NCI-H2171 treated with DMSO at 0.1 percent for 48 hours (cell line): Measurements from ENCODE around the gene TIMMDC1.
"Not testable (repeated sequence)": the region's sequence is repeated elsewhere in the genome, so short reads cannot be mapped to it uniquely, and the experiment has no call there.

Experiments
- DNase-seq: peaks from one replicate; lab custom pipeline; 2025; lab: John Stamatoyannopoulos, UW

The TIMMDC1 gene

DNA sequence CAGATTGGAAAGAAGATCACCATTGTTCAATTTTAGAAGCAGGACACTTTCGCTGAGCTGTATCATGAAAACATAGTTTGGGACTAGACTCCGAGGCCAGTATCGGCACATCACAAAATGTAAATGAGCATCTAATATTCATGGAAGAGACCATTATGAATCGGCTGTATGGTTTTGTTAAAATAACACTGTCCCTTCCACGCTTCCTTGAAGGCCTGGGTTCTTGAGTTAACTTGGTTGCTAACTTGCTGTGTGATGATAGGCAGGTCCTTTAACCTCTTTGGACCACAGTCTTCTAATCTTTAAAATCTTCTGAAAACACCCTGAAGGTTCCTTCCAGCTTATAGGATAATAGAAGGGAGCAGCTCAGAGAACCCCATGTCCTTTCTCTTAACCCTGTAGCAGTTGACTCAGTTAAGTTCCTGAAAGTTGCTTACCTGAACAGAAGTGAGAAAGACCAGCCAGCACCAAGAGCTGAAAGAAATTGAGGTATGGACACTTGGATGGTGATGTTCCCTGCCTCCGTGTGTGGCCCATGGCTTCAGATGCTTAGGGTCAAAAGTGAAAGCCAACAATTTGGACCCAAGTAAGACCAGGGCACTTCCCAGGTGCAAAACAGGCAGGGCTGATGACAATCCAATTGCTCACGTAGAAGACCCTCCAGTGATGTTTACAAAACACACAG, 59.0 kb downstream of the TIMMDC1 start:
- no peak for DNase-seq

DNA sequence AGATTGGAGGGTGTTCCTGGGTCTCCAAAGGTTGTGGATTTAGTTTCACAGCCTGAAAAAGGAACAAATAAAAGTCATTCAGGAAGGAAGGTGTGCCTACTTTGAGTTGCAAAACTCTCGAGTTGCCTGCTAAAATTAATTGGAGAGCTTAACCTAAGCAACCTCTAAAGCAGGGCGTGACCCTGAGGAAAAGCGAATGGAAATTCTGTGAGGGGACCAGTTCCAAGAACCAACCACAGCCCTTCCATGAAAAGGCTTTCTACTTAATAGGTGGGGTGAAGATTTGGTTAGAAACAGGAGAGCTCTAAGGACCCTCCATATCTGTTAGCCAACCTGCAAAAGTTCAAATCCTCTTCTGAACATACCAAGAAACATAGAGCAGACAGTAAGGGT, 59.5 kb downstream of the TIMMDC1 start:
- DNase-seq, result no peak

DNA sequence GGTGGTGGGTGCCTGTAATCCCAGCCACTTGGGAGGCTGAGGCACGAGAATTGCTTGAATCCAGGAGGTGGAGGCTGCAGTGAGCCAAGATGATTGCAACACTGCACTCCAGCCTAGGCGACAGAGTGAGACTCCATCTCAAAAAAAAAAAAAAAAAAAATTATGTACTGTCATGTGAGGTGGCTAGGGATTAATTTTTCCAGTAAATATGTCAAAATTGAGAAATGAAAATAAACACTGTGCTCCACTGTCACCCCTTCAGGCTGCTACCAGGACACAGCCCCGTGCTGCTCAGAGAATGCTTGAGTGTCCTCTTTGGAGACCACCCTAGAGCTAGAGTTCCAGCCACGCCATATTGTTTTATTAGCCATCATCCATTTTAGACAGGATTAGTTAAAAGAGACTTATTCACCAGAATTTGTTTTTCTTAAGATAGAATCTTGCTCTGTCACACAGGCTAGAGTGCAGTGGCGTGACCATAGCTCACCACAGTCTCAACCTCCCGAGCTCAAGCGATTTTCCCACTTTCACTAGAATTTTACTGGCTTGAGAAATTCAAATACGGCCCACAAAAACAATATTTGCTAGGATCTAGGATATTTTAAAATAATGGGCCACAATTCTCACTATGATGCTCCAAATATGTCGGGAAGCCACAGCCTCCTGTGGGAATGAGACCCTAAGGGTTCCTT, 60.4 kb downstream of the TIMMDC1 start:
- DNase-seq, result no peak

DNA sequence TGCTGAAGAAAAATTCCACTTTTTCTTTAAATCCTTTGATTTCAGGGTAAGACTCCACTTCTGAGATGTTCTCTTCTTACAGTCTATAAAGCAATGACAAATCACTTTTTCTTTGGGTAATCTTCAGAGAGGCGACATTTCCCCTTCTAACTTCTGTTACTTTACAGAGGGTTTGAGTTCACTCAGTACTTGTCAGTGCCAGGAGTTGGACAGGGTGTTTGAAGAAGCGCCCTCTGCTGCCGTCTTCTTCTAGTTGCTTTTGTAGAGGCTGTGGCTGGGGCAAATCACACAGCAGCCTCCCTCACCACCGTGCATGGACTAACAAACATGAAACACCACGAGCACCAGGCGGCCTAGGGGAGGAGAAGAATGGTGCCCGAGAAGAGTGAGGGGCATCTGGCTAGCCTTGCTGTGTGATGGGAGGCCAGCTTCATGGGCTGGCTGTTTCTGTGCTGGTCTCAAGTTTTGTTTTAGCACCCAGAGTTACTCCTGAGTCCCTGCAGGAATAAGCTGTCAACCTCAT, 61.2 kb downstream of the TIMMDC1 start, which contains the start of gene CD80:
TSS of gene CD80 (minus strand) at position 174 of the 523 bp plus-strand sequence. CDS start 1,886 bp downstream, outside the sequence.
- DNase-seq, result peak; percentile 13

DNA sequence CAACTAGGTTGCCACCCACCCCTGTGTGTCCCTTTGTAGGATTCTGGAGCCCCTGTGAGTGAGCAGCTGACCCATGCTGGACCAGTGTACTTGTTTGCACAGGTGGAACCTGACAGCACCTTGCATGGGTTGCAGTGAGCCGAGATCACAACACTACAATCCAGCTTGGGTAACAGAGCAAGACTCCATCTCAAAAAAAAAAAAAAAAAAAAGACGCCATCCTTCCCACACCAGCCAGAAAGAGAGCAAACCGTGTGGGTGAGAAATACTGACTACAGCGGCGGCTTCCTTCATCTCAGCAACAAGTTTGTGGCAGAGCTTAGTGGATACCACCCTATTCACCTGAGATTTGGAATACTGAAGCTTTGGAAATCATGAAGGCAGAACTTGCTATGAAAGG, 61.8 kb downstream of the TIMMDC1 start:
- DNase-seq, result no peak

DNA sequence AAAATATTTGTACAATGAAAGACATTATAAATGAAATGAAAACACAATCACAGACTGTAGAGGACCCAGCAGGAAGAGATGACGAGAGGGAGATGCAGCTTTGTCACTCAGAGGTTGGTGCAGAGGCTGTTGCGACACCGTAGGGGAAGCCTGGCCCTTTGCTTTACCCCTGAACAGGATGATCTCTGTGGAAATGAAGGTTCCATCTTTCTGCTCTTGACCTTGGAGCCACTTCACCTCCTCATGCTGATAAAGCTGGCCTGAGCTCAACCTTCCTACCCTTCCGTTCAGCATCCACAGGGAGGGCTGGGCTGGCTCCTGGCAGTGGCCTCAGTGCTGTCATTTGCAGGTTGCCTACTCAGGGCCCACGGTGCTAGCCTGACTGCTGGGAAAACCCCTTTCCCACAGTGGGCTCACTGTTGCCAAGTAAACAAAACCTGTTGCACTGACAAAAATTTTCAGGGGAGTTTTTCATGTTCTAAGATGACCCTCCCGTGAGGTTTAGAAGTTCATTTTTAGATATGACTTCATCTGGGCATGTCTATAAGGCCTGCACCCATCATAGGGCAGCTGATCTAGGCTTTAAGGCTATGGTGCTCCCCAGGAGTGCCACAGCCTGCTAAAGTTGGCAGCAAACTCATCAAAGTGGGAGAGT, 64.1 kb downstream of the TIMMDC1 start:
- DNase-seq, result no peak

DNA sequence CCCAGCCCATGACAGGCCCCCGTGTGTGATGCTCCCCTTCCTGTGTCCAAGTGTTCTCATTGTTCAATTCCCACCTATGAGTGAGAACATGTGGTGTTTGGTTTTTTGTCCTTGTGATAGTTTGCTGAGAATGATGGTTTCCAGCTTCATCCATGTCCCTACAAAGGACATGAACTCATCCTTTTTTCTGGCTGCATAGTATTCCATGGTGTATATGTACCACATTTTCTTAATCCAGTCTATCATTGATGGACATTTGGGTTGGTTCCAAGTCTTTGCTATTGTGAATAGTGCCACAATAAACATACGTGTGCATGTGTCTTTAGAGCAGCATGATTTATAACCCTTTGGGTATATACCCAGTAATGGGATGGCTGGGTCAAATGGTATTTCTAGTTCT, 65.0 kb downstream of the TIMMDC1 start:
- DNase-seq, result not testable (repeated sequence)

DNA sequence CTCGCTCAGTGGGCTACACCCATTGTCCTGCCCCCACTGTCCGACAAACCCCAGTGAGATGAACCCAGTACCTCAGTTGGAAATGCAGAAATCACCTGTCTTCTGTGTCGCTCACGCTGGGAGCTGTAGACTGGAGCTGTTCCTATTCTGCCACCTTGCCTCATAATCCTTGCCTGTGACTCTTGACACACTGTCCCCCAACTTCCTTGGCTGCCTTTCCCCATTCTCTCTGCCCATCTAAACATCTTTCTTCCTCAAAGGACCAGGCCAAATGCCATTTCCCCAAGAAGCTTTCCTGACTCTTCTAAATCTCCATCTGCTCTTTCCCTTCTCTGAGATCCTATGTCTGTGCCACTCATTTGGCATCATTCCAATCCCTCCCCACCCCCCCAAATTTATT, 70.8 kb downstream of the TIMMDC1 start:
- DNase-seq, result no peak

DNA sequence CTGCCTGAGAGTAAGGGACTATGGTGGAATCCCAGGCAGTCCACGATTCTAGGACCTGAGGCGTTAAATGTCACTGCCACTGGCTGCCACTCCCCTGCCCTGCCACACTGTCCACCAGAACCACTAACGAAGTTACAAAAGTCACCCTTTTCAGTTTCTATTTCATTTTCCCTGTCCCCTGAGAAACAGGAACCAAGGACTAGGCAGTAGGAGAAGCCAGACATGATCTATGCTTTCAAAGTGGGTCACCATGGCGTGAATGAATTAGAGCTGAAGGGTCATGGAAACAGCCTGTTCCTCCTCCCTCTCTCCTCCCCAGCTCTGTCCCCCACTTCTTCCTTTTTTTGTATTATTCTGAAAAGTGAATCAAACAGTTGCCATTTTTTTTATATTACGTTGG, 71.9 kb downstream of the TIMMDC1 start:
- no peak for DNase-seq

DNA sequence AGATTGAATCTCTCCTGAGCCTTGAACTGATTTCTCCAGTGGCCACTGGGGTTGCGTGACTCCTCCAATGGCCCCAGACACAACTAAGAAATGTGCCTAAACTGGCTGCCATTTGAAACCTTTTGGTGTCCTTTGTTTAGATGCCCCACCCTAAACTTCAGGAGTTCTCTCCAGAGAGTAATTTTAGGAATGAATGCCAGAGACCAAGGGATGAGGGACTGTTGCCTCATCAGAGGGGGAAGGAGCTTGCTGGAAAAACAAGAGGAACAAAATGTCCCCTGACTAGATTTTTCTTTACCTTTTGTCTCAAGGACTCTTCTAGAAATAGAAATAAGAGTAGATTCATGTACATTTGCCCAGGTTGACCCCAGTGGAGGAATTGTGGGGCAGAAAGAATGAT, 72.9 kb downstream of the TIMMDC1 start:
- DNase-seq, result no peak

DNA sequence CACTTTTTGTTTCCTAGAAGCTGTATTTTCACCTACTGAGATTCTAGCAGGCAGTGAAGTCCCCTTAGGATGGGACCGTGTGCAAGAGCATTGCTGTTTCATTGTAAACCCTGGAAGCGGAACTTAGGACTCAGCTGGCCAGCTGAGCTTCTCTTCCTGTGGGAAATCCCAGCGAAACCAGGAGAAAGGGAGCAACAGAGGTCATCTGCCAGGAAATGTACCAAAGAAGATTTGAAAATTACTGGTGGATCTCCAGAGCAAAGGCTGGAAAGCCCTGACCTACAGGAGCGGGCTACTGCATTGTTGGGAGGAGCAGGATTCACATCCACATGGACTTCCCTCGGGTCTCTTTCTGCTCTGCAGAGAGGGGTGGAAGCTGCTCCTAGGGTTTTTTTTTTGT, 73.3 kb downstream of the TIMMDC1 start:
- DNase-seq, result no peak
